ENCODE measurements around the gene ARHGAP22. TPM values are rescaled to one million over a fixed set of nuclear protein-coding genes. Genes with fewer than 3 reads are reported as not detected.

ARHGAP22 gene
- total RNA-seq, 4 donors from 2014 or later: 0.26 to 3.6 (median 3.0) TPM; not detected in 1

DNA sequence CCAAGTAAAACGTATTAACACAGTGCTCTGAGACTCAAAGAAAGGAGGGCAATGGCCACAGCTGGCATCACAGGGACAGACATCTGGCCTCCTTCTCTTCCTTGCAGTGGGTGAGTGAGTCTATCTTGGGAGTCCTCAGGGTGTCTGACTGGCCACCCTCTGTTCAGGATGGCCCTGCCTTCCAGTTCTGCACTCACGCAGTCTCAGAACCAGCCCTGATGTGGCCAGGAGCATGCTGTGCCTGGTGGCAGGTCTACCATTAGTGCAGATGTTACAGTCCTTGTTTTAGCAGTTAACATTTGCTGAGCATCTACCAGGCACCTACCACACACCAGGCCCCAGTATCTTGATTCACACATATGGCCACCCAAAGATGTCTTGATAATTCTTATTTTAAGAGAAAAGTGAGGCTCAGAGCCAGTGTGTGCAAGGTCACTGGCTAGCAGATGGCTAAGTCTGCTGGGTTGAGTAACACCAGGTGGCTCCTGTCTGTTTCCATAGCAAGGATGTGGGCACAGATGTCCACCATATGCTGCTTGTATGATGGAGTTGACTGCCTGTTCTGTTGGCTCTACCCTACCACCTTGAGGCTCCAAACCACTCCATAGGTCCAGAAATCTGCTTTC is 23.2 kb upstream of the ARHGAP22 start:
- intact Hi-C loops (cut with DNase I; ENCODE audit: low total_unique reads): no loop called here
- no peak for TF ChIP-seq POLR2A (IDR thresholded peaks at IDR 0.05)
- no peak for TF ChIP-seq CTCF (IDR thresholded peaks at IDR 0.05)

DNA sequence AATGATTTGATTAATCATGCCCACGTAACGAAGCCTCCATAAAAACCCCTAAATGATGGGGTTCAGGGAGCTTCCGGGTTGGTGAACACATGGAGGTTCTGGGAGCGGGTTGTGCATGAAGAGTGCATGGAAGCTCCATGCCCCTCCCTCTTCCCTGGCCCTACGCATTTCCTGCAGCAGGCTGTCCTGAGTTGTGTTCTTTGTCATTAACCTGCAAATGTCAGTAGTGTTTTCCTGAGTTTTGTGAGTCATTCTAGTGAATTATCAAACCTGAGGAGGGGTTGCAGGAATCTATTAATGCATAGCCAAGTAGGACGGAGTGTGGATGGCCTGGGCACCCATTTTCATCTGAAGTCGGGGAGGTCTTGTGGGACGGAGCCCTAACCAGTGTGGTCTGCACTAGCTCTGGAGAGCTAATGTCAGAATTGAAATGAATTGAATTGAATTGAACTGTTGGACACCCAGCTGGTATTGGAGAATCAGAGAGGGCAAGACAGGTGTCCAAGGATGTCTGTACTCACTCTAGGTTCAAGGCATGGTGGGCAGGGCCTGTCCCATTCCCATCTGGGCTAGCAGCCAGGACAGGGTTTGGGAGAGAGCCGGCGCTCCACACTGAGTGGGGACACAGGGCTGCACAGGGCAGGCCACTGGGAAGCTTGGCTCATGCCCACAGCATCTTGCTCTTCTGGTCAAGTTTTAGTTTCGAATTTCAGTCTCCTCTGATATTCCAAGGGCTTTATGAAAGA is 22.3 kb upstream of the ARHGAP22 start:
- Histone ChIP-seq H3K4me1 (no peaks in the 10 kb centered on the region), H3K36me3 (no peaks in the 10 kb centered on the region), H3K9me3 (no peaks in the 10 kb centered on the region), H3K27ac (no peak overlapping the region), H3K27me3 (no peaks in the 10 kb centered on the region), H3K4me3 (no peak overlapping the region)
- intact Hi-C loops (cut with DNase I; ENCODE audit: low total_unique reads): no loop called here
- TF ChIP-seq CTCF (IDR thresholded peaks at IDR 0.05): no peak
- TF ChIP-seq POLR2A (IDR thresholded peaks at IDR 0.05): no peak
- no peak for DNase-seq

More for the DNA sequence above, 23.2 kb upstream of the ARHGAP22 start:
- H3K36me3 ChIP-seq: no peaks in the 10 kb centered on the region
- DNase-seq: no peak
- H3K27me3 ChIP-seq: no peaks in the 10 kb centered on the region
- H3K9me3 ChIP-seq: no peaks in the 10 kb centered on the region
- no peak overlapping the region for H3K27ac ChIP-seq
- no peaks in the 10 kb centered on the region for H3K4me1 ChIP-seq
- no peak overlapping the region for H3K4me3 ChIP-seq

GRCh38 chr10:48626447-48626846 is 21.6 kb upstream of the ARHGAP22 start:
- Histone ChIP-seq H3K27ac (no peak overlapping the region), H3K9me3 (no peaks in the 10 kb centered on the region), H3K4me1 (no peaks in the 10 kb centered on the region), H3K4me3 (no peak overlapping the region), H3K36me3 (no peaks in the 10 kb centered on the region), H3K27me3 (no peaks in the 10 kb centered on the region)
- TF ChIP-seq CTCF (IDR thresholded peaks at IDR 0.05): no peak
- TF ChIP-seq POLR2A (IDR thresholded peaks at IDR 0.05): no peak
- intact Hi-C loops (cut with DNase I; ENCODE audit: low total_unique reads): no loop called here
- DNase-seq: no peak

GRCh38 chr10:48625826-48626134 is 20.9 kb upstream of the ARHGAP22 start:
- Histone ChIP-seq H3K36me3 (no peaks in the 10 kb centered on the region), H3K4me3 (no peak overlapping the region), H3K27ac (no peak overlapping the region), H3K9me3 (no peaks in the 10 kb centered on the region), H3K27me3 (no peaks in the 10 kb centered on the region), H3K4me1 (no peaks in the 10 kb centered on the region)
- intact Hi-C loops (cut with DNase I; ENCODE audit: low total_unique reads): no loop called here
- no peak for DNase-seq
- no peak for TF ChIP-seq POLR2A (IDR thresholded peaks at IDR 0.05)
- no peak for TF ChIP-seq CTCF (IDR thresholded peaks at IDR 0.05)

DNA sequence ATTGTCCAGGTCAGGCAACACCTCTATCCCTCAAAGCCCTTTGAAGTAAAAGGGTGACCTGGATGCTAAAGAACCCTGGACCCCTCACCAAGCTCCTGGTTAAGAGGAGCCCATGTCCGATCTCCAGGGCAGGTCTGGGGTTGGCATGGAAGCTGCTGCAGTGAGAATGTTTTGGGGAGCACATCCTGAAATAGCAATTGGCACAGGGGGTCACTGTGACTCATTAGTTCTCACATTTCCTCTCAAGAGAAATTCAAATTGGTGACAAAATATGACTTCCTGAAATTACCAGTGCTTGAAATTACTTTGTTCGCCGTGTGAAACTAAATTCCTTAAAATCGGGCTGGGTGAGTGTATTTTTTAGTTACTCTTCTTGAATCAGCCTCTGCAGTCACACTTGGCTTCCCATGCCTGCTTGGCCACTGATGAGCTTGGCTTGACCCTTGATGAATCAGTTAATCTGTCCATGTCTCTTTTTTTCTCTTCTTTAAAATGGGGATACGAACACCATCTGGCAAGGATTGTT is 18.8 kb upstream of the ARHGAP22 start:
- no peak for TF ChIP-seq POLR2A (IDR thresholded peaks at IDR 0.05)
- no peak for TF ChIP-seq CTCF (IDR thresholded peaks at IDR 0.05)
- Histone ChIP-seq H3K27me3 (no peaks in the 10 kb centered on the region), H3K36me3 (no peaks in the 10 kb centered on the region), H3K27ac (no peak overlapping the region), H3K4me3 (no peak overlapping the region), H3K9me3 (no peaks in the 10 kb centered on the region), H3K4me1 (no peaks in the 10 kb centered on the region)
- no peak for DNase-seq
- intact Hi-C loops (cut with DNase I; ENCODE audit: low total_unique reads): no loop called here
